Cardiac muscle cell (in vitro differentiated cells and primary cell): ENCODE measurements around the gene C19orf12. TPM values are rescaled to one million over a fixed set of nuclear protein-coding genes. Genes with fewer than 3 reads are reported as not detected.

ENCODE experiments used
- DNase-seq, 2 donors: peaks; one replicate each; pipeline versions ENCODE4 v3.0.0 to v3.0.0-alpha.2; 2010 to 2017; ENCODE audit warnings: low read depth in 1 of 2, low spot score in 1 of 2
- H3K27ac ChIP-seq: fragments of 200-600 bp; sonication (generic); 2 replicates; pipeline ENCODE4 v1.5.1; 2016
- H3K27me3 ChIP-seq: fragments of 200-600 bp; sonication (generic); 2 replicates; pipeline ENCODE4 v1.6.0; 2016; ENCODE audit warnings: control low read depth
- H3K36me3 ChIP-seq: fragments of 200-600 bp; sonication (generic); 2 replicates; pipeline ENCODE4 v1.5.1; 2016; ENCODE audit warnings: control low read depth
- H3K4me1 ChIP-seq: fragments of 200-600 bp; sonication (generic); 2 replicates; pipeline ENCODE4 v1.8.1; 2017; ENCODE audit warnings: low read depth, mild to moderate bottlenecking, mixed run types
- H3K4me3 ChIP-seq: fragments of 200-600 bp; sonication (generic); 2 replicates; pipeline ENCODE4 v1.5.1; 2016; ENCODE audit warnings: mild to moderate bottlenecking
- H3K9me3 ChIP-seq: fragments of 200-600 bp; sonication (generic); 2 replicates; pipeline ENCODE4 v1.5.1; 2017; ENCODE audit warnings: low read depth, mild to moderate bottlenecking, control low read depth
- CTCF ChIP-seq: IDR thresholded peaks from 2 replicates; pipeline ENCODE4 v1.5.1; 2012; ENCODE audit warnings: low read depth, mild to moderate bottlenecking, low read length
- polyA plus RNA-seq: library from polyadenylated mRNA; unstranded; fragments of >200 nt; fragmentation: Nextera tagmentation; extraction: Ambion mirVana; gene quantifications from 2 replicates; pipeline ENCODE4 v1.2.1, GENCODE V29; 2016
- total RNA-seq: library from RNA; depleted of rRNA; stranded (reverse); fragments of >200 nt; gene quantifications from 2 replicates; pipeline ENCODE4 v1.2.3, GENCODE V29; 2016

Gene C19orf12
- total and polyA plus RNA-seq, 2 experiments from 2014 or later = 46.2 to 54.7 TPM

DNA sequence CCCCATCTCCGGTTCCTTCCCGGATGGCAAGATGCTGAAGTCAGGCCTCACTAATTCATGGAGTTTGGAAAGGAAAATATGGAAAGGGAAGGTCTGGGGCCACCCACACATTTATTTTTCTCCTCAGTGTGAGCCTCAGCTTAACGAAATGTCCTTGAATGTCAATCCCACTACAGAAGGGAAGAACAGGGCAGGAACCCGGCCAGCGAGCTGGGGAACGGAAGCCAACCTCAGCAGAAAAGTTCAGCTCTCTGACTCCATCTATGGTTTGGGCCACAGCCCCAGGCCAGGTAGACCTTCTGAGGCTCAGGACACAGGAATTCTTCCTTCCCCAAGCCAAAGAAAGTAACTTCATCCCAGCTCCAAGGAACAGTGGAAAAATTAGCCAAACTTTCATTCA is 8.4 kb downstream of the C19orf12 start:
- H3K27ac ChIP-seq = no peak overlapping the region
- no peaks in the 10 kb centered on the region for H3K4me1 ChIP-seq
- no peaks in the 10 kb centered on the region for H3K9me3 ChIP-seq
- DNase-seq = no peak
- no peak overlapping the region for H3K4me3 ChIP-seq
- H3K27me3 ChIP-seq = no peaks in the 10 kb centered on the region
- H3K36me3 ChIP-seq = peaks cover 3% of the 10 kb centered on the region
- no peak for TF ChIP-seq CTCF

GRCh38 chr19:29705706-29706105 is 9.4 kb downstream of the C19orf12 start:
- H3K27me3 ChIP-seq = no peaks in the 10 kb centered on the region
- H3K4me1 ChIP-seq = no peaks in the 10 kb centered on the region
- peaks cover 3% of the 10 kb centered on the region for H3K36me3 ChIP-seq
- DNase-seq = no peak
- H3K27ac ChIP-seq = no peak overlapping the region
- no peak for TF ChIP-seq CTCF
- no peak overlapping the region for H3K4me3 ChIP-seq
- no peaks in the 10 kb centered on the region for H3K9me3 ChIP-seq

DNA sequence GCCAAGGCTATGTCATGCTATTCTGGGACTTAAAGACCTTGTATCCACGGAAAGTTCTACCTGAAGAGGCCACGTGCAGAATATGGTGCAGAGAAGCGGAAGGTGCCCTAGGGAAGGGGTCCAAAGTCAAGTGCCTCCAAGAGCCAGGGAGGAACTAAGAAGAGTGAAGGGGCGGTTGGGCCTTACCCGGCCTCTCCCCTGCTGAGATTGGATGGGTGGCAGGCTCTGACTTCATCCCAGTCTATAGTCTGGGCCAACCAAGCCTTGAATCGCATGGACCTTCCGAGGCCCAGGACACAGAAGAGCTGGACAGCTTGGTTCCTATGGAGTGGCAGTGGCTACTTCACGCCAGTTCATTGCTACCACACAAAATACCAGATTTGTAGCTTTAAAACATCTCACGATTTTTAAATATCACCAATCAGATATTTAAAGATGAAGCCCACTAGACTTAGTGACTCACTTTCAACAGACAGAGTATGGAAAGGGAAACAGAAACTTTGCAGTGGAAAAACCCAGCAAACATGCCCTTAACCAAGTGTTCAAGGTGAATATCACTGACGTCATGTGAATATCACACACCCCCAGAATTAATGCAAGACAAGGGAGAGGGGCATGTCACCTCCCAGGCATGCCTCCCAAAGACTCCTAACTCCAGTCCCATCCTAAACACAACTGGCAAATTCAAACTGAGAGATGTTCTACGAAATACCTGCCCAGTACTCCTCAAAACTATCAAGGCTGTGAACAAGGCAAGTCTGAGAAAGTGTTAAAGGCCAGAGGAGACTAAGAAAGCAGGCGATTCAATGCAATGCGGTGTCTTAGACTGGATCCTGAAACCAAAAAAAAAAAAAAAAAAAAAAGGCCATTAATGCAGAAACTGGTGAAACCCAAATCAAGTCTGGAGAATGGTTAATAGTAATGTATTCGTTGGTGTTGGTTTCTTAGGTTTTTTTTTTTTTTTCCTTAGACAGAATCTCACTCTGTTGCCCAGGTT is 10.2 kb downstream of the C19orf12 start:
- no peak for TF ChIP-seq CTCF
- Histone ChIP-seq H3K9me3 (no peaks in the 10 kb centered on the region), H3K27me3 (no peaks in the 10 kb centered on the region), H3K4me1 (no peaks in the 10 kb centered on the region), H3K27ac (no peak overlapping the region), H3K4me3 (no peak overlapping the region), H3K36me3 (peaks cover 3% of the 10 kb centered on the region)
- DNase-seq = no peak

- H3K9me3 ChIP-seq = no peaks in the 10 kb centered on the region
- H3K27me3 ChIP-seq = no peaks in the 10 kb centered on the region
- H3K27ac ChIP-seq = no peak overlapping the region
- no peak overlapping the region for H3K4me3 ChIP-seq
- TF ChIP-seq CTCF = no peak
- peaks cover 3% of the 10 kb centered on the region for H3K36me3 ChIP-seq
- no peaks in the 10 kb centered on the region for H3K4me1 ChIP-seq
- DNase-seq = no peak
Observed at GRCh38 chr19:29702963-29703320, 12.1 kb downstream of the C19orf12 start.

GRCh38 chr19:29702161-29702962 is 12.7 kb downstream of the C19orf12 start:
- no peak for TF ChIP-seq CTCF
- Histone ChIP-seq H3K4me1 (no peaks in the 10 kb centered on the region), H3K9me3 (no peaks in the 10 kb centered on the region), H3K27me3 (no peaks in the 10 kb centered on the region), H3K4me3 (no peak overlapping the region), H3K36me3 (peaks cover 3% of the 10 kb centered on the region), H3K27ac (no peak overlapping the region)
- no peak for DNase-seq
